ENCODE data around the gene MAGI3.

Gene MAGI3

GRCh38 chr1:113389953-113390834 is at the start of gene MAGI3:
Gene MAGI3 (plus strand): TSS chr1:113390515. CDS start chr1:113391034, 519 bp downstream.
- peak; percentile 96 to 97 for DNase-seq

- no peak for DNase-seq
These were observed 36.7 kb upstream of the MAGI3 start for GRCh38 chr1:113353580-113353979.

DNA sequence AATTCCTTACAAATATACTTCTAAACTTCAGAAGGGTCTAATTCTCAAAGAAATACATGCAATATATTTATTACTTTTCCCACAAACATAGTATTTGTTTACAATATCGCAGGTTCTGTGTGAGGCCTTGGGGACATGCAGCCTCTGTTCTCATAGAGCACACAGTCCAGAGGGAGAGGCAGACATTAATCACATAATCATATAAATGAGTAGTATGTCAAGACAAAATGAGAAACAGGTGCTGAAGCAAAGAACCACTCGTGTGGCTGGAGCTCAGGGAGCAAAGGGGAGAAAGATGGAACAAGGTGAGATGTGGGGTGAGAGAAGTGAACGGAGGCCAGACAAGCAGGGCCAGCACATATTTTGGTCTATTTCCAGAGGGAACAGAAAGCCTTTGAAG is 26.4 kb upstream of the MAGI3 start:
- no peak for DNase-seq

GRCh38 chr1:113369040-113369439 is 21.3 kb upstream of the MAGI3 start:
- DNase-seq: no peak

GRCh38 chr1:113369699-113370098 is 20.6 kb upstream of the MAGI3 start:
- DNase-seq: no peak

DNA sequence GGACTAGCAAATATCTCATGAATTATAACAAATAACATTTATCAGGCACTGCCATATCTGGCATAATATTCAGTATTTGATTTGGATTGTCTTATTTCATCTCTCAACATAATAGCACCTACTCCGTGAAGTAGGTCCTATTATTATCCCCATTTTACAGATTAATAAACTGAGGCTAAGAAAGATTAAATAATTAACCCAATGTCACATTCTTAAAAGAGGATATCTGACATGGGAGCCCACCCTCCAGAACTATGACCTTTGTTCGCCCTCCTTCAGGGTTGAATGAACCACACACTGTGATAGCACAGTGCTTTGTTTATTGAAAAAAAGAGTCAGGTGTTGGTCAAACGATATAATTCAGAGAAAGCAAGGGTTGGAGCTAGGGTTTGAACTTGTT is 19.4 kb upstream of the MAGI3 start:
- no peak for DNase-seq

GRCh38 chr1:113372546-113372945 is 17.8 kb upstream of the MAGI3 start:
- DNase-seq: no peak

DNA sequence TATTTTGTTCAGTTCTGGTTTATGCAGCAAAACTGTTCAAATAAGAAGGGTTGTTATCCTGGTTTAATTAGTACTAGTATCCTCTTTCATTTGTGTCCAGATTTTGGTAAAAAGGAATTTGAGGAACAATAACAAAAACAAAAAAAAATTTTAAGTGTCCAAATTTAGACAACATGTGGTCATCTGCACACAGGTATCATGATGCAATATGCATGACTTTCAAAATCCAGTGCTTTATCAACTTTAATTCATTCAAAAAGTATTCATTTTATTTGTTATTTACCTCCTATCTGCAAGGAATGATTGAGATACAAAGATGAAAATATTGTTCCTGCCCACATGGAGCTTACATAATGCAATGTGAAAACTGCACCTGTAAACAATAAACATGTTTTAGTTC is 16.7 kb upstream of the MAGI3 start:
- DNase-seq: no peak

- DNase-seq: no peak
These were observed 14.4 kb upstream of the MAGI3 start for GRCh38 chr1:113375878-113376277.

GRCh38 chr1:113380075-113380474 is 10.2 kb upstream of the MAGI3 start:
- no peak for DNase-seq

DNA sequence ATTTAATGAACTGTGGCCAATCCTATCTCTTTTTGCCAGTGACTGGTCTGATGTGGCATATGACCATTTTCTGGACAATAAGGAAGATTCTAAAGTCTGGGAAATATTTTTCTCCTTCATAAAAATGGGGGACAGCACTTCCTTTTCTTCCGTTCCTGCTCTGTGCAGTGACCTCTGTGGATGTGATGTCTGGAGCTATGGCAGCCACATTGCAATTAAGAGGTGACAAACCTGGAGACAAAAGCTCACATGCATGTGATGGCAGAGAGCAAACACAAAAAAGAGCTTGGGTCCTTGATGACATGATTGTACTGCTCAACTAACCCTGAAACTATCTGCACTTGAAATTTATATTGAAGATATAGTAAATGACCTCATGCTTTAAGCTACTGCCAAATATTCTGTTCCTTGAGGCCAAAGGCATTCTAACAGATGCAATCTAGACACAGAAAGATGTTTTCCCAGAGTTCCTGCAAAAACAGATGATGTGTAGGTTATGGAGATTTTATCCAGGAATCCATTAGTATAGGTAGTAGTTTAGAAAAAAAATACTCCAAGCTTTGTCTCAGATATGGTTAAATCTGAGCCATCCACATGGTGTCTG is 2.2 kb upstream of the MAGI3 start:
- DNase-seq: no peak

- DNase-seq: no peak
These were observed 1.5 kb upstream of the MAGI3 start for GRCh38 chr1:113388621-113389358.

DNA sequence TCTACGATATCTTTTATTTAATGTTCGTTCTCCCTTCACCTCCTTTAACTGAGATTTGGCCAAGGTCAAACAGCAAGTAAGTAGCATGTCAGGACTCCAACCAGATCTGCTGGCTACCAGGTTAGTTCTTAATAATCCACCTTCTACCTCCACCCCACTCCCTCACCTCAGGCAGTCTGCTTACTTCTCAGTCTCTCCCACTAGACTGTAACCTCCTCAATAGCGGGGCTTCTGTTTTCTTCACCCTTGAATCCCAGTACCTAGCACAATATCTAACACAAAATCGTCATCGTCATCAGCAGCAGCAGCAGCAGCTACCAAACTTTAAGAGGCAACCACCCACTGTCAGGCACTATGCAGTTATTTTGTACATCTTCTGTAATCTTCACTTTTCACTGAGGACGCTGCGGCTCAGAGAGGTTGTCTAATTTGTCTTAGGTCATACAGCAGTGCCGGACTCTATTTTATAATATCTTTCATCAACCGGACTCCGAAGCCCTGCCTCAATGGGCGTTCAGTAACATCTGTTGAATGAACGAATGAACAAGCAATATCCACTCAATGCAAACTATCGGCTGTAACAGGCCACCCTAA is 859 bp upstream of the MAGI3 start:
- DNase-seq: no peak

DNA sequence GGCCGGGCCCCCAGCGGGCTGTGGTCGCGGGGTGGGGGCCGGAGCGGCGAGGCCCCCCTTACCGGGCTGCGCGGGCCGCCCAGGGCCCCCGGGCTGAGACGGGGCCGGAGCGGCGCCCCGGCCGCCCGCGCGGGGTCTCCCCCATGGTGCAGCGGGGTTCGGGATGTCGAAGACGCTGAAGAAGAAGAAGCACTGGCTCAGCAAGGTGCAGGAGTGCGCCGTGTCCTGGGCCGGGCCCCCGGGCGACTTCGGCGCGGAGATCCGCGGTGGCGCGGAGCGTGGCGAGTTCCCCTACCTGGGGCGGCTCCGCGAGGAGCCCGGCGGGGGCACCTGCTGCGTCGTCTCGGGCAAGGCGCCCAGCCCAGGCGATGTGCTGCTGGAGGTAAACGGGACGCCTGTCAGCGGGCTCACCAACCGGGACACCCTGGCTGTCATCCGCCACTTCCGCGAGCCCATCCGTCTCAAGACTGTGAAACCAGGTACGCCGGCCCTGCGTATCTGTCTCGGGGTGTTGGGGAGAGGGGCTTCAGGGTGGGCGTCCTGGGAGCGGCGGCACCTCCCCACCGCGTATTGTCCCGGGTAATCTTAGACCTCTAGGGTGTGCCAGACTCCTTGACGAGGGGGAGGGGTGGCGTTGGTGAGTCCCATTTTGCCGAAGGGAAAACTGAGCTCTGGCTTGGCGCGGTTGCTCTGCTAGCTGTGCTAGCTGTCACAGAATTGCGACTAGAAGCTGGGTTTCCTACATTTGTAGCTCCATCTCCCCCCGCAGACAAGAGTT is 745 bp downstream of the MAGI3 start:
- peak; percentile 12 to 40 for DNase-seq

- peak in 1 of 2 experiments; percentile 34 for DNase-seq
These were observed 1.4 kb downstream of the MAGI3 start for GRCh38 chr1:113391649-113392271.

DNA sequence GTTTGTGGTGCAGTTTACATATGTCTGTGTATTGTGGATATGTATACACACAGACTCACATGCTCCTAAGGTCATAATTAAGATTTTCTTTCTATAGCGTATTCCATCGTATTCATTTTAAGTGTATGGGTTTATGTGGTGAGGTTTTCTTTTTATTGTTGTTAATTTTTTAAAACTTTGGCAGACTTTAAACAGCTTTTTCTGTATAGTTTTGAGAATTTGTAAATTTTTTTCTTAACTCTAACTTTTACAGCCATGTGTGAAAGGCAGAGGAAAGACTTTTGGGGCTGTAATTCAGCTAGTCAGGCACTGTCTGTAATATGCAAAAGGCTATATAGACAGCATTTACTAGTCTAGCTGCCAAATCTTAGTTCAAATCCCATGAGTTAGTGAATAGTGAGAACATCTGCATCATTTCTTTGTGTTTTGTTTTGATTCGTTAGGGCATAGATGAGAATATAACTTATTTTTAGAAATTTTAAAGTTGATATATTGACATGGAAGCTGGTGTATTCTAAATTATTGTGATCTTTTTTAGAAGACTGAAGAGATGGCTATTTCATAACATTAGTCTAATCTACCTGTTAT is 2.3 kb downstream of the MAGI3 start:
- DNase-seq: no peak

DNA sequence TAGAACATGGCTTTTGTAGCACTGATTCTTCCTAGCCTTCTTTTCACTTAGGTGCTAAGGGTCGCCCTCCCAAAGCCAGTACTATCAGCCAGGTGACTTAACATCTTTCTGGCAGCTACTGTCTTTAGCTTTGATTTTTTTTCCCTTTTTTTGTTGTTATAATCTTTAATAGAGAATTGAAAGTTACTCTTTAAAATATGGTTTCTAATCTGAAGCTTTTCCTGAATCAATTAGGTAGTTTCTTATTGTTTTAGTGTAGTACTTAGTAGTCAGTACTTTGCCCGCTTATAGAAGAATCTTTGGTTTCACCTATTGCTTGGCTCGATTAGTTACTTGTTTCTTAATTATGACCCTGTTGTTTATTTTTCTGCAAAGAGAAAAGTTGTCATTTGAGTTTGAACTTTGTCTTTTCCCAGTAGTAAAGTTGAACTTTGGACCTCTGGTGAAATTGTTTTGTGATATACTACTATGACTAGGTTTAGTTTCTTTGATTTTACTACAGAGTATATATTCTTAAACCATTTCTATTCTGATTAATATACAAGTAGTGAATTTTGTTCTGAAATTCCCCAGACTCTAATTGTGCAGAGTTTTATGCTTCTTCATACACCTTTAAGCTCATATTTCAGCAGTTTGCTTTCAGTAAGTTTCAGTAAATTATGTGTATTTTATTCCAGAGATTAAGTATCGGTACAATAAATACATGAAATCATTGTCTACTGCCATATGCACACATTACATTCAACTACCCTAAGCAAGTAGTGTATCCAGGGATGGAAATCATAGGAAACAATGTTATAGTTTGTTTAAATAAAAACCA is 3.9 kb downstream of the MAGI3 start:
- peak in 1 of 2 experiments; percentile 7 for DNase-seq

- no peak for DNase-seq
These were observed 4.5 kb downstream of the MAGI3 start for GRCh38 chr1:113394863-113395259.

GRCh38 chr1:113396102-113396501 is 5.8 kb downstream of the MAGI3 start:
- DNase-seq: no peak

DNA sequence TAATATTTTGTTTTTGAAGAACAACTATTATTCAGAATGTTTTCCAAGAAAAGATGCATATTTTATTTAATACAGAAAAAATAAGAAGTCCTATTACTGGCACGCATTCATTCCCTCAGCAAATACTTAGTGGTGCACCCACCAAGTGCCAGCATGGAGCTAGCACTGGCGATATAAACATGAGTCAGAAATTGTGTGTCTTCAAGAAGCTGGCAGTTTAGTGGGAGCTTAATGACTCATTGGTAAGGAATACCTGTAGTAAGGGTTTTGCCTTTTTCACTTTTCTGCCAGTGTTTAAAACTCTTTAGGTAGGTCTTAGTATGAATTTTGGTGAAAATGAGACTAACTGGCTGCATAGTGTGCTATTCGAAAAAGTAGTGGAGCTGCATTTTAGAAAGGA is 6.3 kb downstream of the MAGI3 start:
- peak in 1 of 2 experiments; percentile 48 for DNase-seq

Measured in NCI-H524 (cell line).